ENCODE results near the gene EVL.

EVL gene

DNA sequence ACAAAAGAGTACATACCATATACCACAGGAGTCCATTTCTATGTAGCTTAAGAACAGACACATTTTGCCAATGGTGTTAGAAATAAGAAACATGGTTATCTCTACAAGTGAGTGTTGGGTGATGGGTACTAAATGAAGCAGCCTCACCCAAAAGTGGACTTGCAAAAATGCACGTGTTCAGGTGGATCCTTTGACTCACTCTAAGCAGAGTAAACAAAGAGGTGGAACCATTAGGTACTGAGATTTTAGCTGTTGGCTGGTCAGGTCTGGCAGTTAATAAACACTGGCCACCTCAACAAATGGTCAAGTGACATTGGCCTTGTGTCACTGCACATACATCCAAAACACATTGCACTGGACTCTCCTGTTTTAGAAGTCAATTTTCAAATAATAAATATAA is 27.6 kb downstream of the EVL start:
- Mint-ChIP-seq H3K27me3 (no peaks in the 10 kb centered on the region), H3K4me1 (peaks cover 8% of the 10 kb centered on the region), H3K9me3 (no peaks in the 10 kb centered on the region), H3K27ac (peak overlapping the region; percentile 31), H3K4me3 (no peak overlapping the region), H3K36me3 (peaks cover 31% of the 10 kb centered on the region)
- ATAC-seq (ENCODE audit: low read depth) (no peak), DNase-seq (ENCODE audit: low spot score in 2 of 2) (no peak)

- H3K4me1 Mint-ChIP-seq, result peaks cover 11% of the 10 kb centered on the region
- peaks cover 33% of the 10 kb centered on the region for H3K36me3 Mint-ChIP-seq
- no peak overlapping the region for H3K27ac Mint-ChIP-seq
- ATAC-seq (ENCODE audit: low read depth), result no peak
- H3K9me3 Mint-ChIP-seq, result no peaks in the 10 kb centered on the region
- no peak overlapping the region for H3K4me3 Mint-ChIP-seq
- no peaks in the 10 kb centered on the region for H3K27me3 Mint-ChIP-seq
- no peak for DNase-seq (ENCODE audit: low spot score in 2 of 2)
These were observed 28.1 kb downstream of the EVL start for GRCh38 chr14:100093319-100093718.

DNA sequence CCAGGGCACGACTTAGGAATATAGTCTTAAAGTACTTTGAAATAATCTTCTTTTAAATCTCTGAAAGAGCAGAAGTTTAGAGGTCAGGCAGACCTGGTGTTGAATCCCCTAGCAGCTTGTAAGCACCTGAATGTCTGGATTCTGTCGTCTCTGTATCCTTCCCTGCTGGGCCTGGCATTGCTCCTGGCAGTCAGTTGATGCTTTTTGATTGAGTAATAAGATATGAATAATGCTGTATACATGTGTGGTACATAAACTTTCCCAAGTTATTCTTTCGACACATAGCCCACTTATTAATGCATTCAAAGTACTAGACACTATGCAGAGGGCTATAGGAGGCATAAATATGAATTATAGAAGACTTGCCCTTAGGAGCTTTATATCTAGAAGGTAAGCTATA is 31.4 kb downstream of the EVL start:
- H3K4me3 Mint-ChIP-seq, result no peak overlapping the region
- peaks cover 31% of the 10 kb centered on the region for H3K36me3 Mint-ChIP-seq
- ATAC-seq (ENCODE audit: low read depth) (no peak), DNase-seq (ENCODE audit: low spot score in 2 of 2) (no peak)
- peaks cover 12% of the 10 kb centered on the region for H3K4me1 Mint-ChIP-seq
- no peaks in the 10 kb centered on the region for H3K9me3 Mint-ChIP-seq
- H3K27ac Mint-ChIP-seq, result peak overlapping the region; percentile 24
- H3K27me3 Mint-ChIP-seq, result no peaks in the 10 kb centered on the region

DNA sequence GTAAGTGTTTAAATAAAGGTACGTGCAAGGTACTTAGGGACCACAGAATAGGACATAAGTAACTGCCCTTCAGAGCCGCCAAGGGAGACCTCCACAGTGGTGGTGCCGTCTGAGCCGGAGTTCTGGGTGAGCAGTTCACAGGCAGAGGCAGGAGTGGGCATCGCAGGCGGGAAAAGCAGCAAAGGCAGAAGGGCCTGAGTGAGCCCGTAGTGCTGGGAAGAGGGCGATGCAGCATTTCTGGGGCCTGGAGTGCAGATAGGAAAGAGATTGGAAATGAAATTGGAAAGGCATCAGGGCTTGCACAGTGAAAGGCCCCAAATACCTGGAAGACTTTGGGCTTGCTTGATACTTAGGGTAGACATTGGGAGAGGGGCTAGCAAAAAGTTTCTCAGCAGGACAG is 32.9 kb downstream of the EVL start:
- ATAC-seq (ENCODE audit: low read depth) (no peak), DNase-seq (ENCODE audit: low spot score in 2 of 2) (no peak)
- Mint-ChIP-seq H3K4me3 (no peak overlapping the region), H3K36me3 (peaks cover 31% of the 10 kb centered on the region), H3K4me1 (peaks cover 19% of the 10 kb centered on the region), H3K27ac (no peak overlapping the region), H3K27me3 (no peaks in the 10 kb centered on the region), H3K9me3 (no peaks in the 10 kb centered on the region)

GRCh38 chr14:100100032-100100703 is 34.9 kb downstream of the EVL start:
- Mint-ChIP-seq H3K9me3 (no peaks in the 10 kb centered on the region), H3K4me3 (no peak overlapping the region), H3K36me3 (peaks cover 35% of the 10 kb centered on the region), H3K27ac (no peak overlapping the region), H3K4me1 (peaks cover 31% of the 10 kb centered on the region), H3K27me3 (no peaks in the 10 kb centered on the region)
- ATAC-seq (ENCODE audit: low read depth) (no peak), DNase-seq (ENCODE audit: low spot score in 2 of 2) (no peak)

DNA sequence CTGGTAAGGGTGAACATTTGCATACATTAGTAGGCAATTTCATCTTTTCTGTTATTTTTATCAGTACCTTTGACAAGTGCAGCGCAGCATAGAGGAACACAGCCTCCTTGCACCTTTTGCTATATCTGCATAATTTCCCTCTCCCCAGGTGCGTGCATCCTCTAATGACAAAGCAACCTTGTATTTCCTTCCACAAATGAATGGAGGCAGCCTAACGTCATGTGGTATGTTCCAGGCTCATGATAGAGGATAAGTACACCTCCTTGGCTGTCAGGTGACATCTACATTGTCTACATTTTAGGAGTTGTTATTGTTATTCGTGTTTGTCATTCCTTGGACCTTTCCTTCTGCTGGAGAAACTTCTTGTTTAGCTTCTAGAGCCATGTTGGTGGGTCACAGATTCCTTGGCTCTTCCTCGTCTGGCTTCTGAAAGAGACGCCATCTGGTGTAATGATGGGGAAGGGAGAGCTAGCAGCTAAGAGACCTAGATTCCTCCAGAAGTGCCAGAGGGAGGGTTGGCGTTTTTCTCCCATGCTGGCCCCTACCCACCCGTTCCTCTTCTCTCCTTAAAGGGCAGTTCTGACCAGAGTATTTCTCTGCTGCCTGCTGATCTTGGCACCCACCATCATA is 37.0 kb downstream of the EVL start:
- no peak overlapping the region for H3K4me3 Mint-ChIP-seq

DNA sequence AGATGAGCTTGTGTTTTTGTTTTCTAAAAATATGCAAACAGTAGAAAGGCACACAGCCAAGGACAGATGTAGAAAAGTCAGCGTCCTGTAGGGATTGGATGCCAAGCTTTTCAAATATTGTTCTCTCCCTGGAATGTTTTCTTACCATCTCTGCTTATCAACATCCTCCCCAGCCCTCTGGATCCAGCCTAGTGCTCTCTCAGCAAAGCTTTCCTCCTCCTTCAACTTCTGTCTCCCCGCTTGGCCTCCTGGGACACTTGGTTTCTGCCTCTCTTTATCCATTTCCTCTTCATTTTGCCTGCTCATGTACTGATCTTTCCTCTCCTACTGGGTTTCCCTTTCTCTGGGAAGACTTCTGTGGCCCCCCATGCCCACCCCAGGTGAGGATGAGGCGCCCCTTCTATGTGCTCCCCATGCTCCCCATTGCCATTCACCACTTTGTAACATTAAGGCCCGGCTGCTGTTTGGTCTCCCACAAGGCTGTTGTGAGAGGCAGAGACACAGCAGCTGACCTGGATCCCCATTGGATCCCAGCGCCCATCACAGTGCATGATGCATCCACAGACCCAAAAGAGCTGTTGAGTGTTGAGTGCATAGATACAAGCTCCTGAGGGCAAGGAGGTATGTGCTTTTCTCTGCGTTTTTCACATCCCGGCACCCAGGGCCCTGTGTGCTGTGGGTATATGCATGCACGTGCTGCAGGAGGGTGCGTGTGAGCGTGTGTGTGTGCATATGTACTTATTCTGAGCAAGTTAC is 38.2 kb downstream of the EVL start:
- Mint-ChIP-seq H3K27ac (peak overlapping the region; percentile 33), H3K36me3 (peaks cover 25% of the 10 kb centered on the region), H3K9me3 (no peaks in the 10 kb centered on the region), H3K27me3 (no peaks in the 10 kb centered on the region), H3K4me3 (peak overlapping the region; percentile 4), H3K4me1 (peaks cover 44% of the 10 kb centered on the region)
- DNase-seq (ENCODE audit: low spot score in 2 of 2) (no peak), ATAC-seq (ENCODE audit: low read depth) (no peak)

More for the DNA sequence above, 37.0 kb downstream of the EVL start:
- Mint-ChIP-seq H3K27me3 (no peaks in the 10 kb centered on the region), H3K27ac (peak overlapping the region; percentile 70), H3K4me1 (peaks cover 38% of the 10 kb centered on the region), H3K9me3 (no peaks in the 10 kb centered on the region), H3K36me3 (peaks cover 36% of the 10 kb centered on the region)
- ATAC-seq (ENCODE audit: low read depth) (no peak), DNase-seq (ENCODE audit: low spot score in 2 of 2) (no peak)

- H3K27ac Mint-ChIP-seq, result peak overlapping the region; percentile 33
- no peaks in the 10 kb centered on the region for H3K27me3 Mint-ChIP-seq
- DNase-seq (ENCODE audit: low spot score in 2 of 2) (no peak), ATAC-seq (ENCODE audit: low read depth) (peak; percentile 40)
- H3K9me3 Mint-ChIP-seq, result no peaks in the 10 kb centered on the region
- peaks cover 22% of the 10 kb centered on the region for H3K36me3 Mint-ChIP-seq
- peaks cover 48% of the 10 kb centered on the region for H3K4me1 Mint-ChIP-seq
- H3K4me3 Mint-ChIP-seq, result peak overlapping the region; percentile 4
These were observed 38.8 kb downstream of the EVL start for GRCh38 chr14:100104006-100104352.

DNA sequence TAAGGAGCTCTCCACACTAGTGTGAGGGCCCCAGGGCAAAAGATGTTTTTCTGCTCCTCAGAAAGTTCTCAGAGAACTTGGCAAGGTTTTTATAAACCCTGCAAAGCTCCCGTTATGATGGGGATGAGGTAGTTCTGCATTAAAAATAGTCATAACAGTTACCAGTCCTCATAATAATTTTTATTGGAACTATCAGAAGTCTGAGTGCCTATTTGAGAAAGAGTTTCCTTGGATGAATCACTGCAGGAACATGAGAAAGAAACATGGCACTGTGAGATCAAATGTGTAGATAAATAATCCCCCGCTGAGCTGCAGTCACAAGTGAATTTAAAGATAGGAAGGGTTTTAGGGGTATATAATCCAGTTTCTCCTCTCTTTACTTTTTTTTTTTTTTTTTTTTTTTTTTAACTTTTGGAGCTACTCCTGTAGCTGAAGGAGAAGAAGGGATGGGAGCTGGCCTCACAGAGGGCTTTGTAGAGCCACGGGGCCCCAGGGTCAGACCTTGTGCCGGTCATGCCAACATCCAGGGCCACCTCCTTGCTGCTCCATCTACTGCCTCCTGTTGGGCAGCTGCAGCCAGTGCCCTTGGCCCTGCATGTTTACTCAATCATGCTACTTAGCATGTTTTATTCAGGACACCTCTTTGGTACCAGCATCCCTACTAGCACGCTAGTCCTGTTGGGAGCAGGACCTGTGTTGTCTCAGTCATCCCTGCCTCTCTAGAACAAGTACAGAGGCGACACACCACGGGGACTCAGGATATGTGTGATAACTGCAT is 39.5 kb downstream of the EVL start:
- Mint-ChIP-seq H3K4me1 (peaks cover 52% of the 10 kb centered on the region), H3K9me3 (no peaks in the 10 kb centered on the region), H3K27ac (peak overlapping the region; percentile 33), H3K4me3 (no peak overlapping the region), H3K27me3 (no peaks in the 10 kb centered on the region), H3K36me3 (peaks cover 27% of the 10 kb centered on the region)
- no peak for ATAC-seq (ENCODE audit: low read depth)
- no peak for DNase-seq (ENCODE audit: low spot score in 2 of 2)

DNA sequence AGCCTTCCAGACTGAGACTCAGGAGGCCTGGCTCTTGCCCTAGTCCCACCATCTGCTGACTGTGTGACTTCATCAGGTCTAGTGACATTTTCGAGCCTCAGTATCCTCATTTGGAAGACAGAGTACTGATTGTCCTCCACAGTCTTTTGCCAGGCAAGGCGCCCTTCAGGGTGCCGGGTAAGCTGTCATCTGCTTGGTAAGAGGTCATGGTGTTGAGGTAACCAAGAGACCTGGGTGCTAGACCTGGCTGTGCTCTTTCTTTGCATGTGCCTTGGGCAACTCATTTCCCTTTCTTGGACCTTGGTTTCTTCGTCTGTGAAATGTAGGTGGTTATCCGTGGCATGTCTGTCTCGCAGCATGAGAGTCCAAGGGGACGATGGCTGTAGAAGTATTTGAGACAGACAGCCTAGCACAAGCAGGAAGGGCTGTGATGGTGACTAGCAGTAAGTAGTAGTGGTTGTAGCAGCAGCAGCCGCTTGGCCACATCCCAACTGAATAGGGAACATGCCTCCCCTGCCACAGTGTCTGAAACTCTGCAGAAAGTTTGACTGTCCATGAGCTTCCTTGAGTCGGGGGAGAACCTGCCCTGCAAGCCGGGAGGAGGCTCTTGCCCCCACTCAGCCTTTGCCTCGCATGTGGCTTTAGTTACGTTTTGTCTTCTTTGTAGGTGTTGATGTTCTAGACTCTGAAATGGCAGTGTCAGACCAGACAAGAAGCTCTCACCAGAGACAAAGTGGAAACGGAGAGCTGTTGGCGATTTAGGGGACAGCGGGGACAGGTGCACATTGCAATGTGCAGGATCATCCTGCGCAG is 40.3 kb downstream of the EVL start:
- no peak for ATAC-seq (ENCODE audit: low read depth)
- peaks cover 21% of the 10 kb centered on the region for H3K36me3 Mint-ChIP-seq

DNA sequence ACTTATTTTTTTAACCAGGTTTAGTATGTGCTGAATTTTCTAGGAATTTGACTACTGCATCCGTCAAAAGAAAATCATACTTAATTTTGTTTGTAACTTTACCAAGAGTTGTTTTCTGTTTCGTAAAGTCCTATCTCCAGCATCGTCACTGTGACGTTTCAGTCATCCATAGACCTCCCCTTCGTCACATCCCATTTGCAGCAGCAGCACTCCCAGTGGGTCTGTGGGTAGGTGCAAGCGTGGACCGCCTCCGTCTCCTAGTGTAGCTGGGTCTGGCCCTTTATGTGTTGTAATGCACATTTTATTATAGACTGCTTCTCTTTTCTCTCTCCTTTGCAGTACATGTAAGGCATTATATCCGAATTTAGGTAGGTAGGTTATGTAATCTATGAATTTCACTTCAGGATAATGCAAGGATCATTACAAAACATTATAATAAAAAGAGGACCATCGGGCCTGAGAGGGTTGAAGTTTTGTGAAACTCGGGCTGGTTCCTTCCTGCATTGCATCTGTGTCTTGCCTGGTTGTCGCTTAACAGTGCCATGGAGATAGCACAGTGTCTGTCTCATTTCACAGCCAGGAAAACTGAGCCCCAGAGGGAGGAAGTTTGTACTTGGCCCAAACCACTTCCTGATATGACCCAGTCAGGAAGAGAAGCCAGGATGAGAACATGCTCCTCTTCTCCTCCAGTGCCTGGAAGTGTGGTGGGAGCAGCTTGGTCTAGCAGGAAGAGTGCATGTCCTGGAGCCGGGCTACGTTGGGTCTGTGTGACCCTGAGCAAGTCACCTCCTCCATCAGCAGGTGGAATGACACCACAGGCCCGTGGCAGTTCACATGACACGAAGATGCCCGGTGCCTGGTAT is 41.3 kb downstream of the EVL start:
- Mint-ChIP-seq H3K27ac (peak overlapping the region; percentile 74), H3K4me3 (no peak overlapping the region), H3K4me1 (peaks cover 47% of the 10 kb centered on the region), H3K27me3 (no peaks in the 10 kb centered on the region), H3K36me3 (peaks cover 21% of the 10 kb centered on the region), H3K9me3 (no peaks in the 10 kb centered on the region)
- ATAC-seq (ENCODE audit: low read depth) (no peak), DNase-seq (ENCODE audit: low spot score in 2 of 2) (no peak)

More for the DNA sequence above, 40.3 kb downstream of the EVL start:
- no peak overlapping the region for H3K27ac Mint-ChIP-seq
- H3K4me1 Mint-ChIP-seq, result peaks cover 47% of the 10 kb centered on the region
- no peaks in the 10 kb centered on the region for H3K27me3 Mint-ChIP-seq
- DNase-seq (ENCODE audit: low spot score in 2 of 2), result no peak
- H3K9me3 Mint-ChIP-seq, result no peaks in the 10 kb centered on the region
- H3K4me3 Mint-ChIP-seq, result no peak overlapping the region

DNA sequence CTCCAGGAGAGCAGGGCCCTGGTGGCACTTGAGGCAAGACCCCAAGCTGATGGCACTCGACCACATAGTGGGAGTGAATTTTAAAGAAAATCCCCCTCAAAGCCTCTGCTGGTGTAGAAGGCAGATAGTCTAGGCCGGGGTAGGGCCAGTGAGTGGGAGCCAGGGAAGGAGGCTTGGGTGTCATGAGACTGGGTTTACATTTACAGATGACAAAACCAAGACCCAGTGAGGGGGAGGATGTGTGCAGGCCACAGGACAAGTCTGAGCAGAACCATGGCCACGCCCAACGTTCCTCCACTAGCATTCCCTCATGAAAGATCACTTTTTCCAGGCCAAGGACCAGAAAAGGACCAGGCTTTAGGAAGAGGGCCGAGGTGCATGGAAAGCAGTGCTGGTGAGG is 42.0 kb downstream of the EVL start:
- H3K9me3 Mint-ChIP-seq, result no peaks in the 10 kb centered on the region

More for the DNA sequence above, 42.0 kb downstream of the EVL start:
- Mint-ChIP-seq H3K36me3 (peaks cover 21% of the 10 kb centered on the region), H3K4me3 (no peak overlapping the region), H3K27ac (peak overlapping the region; percentile 74), H3K4me1 (peaks cover 45% of the 10 kb centered on the region), H3K27me3 (no peaks in the 10 kb centered on the region)
- no peak for DNase-seq (ENCODE audit: low spot score in 2 of 2)
- no peak for ATAC-seq (ENCODE audit: low read depth)

All from memory B cell (primary cell).